ENCODE measurements around the gene FOXJ1. TPM values are rescaled to one million over a fixed set of nuclear protein-coding genes. Genes with fewer than 3 reads are reported as not detected.

Gene FOXJ1
- total and polyA plus RNA-seq, 2 of the 8 experiments (the other 6 are each of a cell fraction or from before 2014, with no cell fraction given): 4.7 to 5.4 TPM

DNA sequence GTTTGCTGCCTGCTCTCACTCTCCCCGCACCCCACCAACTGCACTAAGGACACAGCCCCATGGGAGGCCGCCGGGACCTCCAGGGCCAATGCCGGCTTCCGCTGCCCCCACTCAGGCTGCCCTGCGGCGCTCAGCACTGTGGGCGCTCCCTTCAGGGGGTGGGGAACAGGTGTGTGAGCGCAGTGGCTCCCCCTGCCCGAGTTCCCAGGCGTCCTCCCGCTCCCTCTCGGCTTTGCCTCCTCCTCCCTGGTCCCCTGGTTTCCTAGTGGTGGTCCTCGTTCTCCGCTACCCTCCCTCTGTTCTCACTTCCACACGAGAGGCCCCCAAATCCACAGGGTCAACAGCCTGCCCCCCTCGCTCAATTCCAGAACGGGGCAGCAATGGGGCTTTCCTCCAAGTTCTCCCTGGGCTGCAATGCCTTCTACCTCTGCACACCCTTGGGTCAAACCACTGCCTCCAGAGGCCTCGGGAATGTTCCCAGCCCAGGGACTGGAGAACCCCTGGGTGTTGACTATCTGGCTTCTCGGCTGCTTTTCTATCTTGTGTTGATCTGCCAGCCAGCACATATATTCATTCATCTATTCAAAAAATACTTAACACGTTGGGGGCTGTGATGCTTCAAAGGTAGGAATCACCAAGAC is 9.9 kb downstream of the FOXJ1 start (continued):
- TF ChIP-seq POU5F1 (IDR thresholded peaks at IDR 0.05; ENCODE audit: low read depth, low read length) (no peak), RBBP5 (IDR thresholded peaks at IDR 0.05; ENCODE audit: borderline replicate concordance, low read depth, low read length) (no peak), TEAD4 (IDR thresholded peaks at IDR 0.05; ENCODE audit: low read depth, low read length) (no peak), CBX8 (IDR thresholded peaks at IDR 0.05; ENCODE audit: borderline replicate concordance, low read depth, low read length) (no peak), GABPA (IDR thresholded peaks at IDR 0.05; ENCODE audit: borderline replicate concordance, insufficient read depth, low read length) (no peak)
- TF ChIP-seq, protein P1, sequence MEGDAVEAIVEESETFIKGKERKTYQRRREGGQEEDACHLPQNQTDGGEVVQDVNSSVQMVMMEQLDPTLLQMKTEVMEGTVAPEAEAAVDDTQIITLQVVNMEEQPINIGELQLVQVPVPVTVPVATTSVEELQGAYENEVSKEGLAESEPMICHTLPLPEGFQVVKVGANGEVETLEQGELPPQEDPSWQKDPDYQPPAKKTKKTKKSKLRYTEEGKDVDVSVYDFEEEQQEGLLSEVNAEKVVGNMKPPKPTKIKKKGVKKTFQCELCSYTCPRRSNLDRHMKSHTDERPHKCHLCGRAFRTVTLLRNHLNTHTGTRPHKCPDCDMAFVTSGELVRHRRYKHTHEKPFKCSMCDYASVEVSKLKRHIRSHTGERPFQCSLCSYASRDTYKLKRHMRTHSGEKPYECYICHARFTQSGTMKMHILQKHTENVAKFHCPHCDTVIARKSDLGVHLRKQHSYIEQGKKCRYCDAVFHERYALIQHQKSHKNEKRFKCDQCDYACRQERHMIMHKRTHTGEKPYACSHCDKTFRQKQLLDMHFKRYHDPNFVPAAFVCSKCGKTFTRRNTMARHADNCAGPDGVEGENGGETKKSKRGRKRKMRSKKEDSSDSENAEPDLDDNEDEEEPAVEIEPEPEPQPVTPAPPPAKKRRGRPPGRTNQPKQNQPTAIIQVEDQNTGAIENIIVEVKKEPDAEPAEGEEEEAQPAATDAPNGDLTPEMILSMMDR (IDR thresholded peaks at IDR 0.05; ENCODE audit: control extremely low read depth in 1 of 3, insufficient read depth in 1 of 3, low read depth in 1 of 3, low read length in 3 of 3): no peak

All from H1 (cell line).